GM23338 (cell line): Measurements from ENCODE around the gene FOXG1.

ENCODE experiments used
- CREB1 ChIP-seq: fragments of 250-450 bp; sonication (Bioruptor Pico); IDR thresholded peaks from 2 replicates; pipeline ENCODE4 v1.5.0; 2020; ENCODE audit warnings: low read depth, mild to moderate bottlenecking, moderate library complexity
- EZH2 ChIP-seq: fragments of 200-600 bp; sonication (generic); IDR thresholded peaks from one replicate; pipeline ENCODE4 v1.8.0; 2017; ENCODE audit warnings: antibody characterized with exemption, mild to moderate bottlenecking, low read depth; ENCODE audit not compliant: unreplicated experiment
- EZH2phosphoT487 ChIP-seq: fragments of 200-600 bp; sonication (generic); IDR thresholded peaks from one replicate; pipeline ENCODE4 v1.8.1; 2018; ENCODE audit warnings: antibody characterized with exemption; ENCODE audit not compliant: unreplicated experiment
- JUNB ChIP-seq: IDR thresholded peaks from one replicate; pipeline ENCODE4 v1.6.1; 2016; ENCODE audit warnings: antibody characterized with exemption; ENCODE audit not compliant: unreplicated experiment
- NANOG ChIP-seq: IDR thresholded peaks from 2 replicates; pipeline ENCODE4 v1.6.1; 2016; ENCODE audit warnings: antibody characterized with exemption, borderline replicate concordance
- POLR2AphosphoS5 ChIP-seq: IDR thresholded peaks from 2 replicates; pipeline ENCODE4 v1.6.1; 2016; ENCODE audit warnings: antibody characterized with exemption, low read depth
- TF ChIP-seq, protein P1 (sequence below), 2 experiments: fragments of 200-600 bp in 1 of 2; sonication (generic) in 1 of 2; conservative IDR thresholded peaks; 2 replicates each; pipeline versions ENCODE4 v1.5.1 to v1.6.1; 2016 to 2017; ENCODE audit warnings: antibody characterized with exemption in 2 of 2, low read depth in 2 of 2, mild to moderate bottlenecking in 2 of 2, moderate library complexity in 1 of 2
- TF ChIP-seq, protein P2 (sequence below): IDR thresholded peaks from one replicate; pipeline ENCODE4 v1.6.1; 2018; ENCODE audit warnings: antibody characterized with exemption; ENCODE audit not compliant: unreplicated experiment
- TF ChIP-seq, protein P3 (sequence below): fragments of 250-450 bp; sonication (Bioruptor Pico); IDR thresholded peaks from 2 replicates; pipeline ENCODE4 v1.5.0; 2020; ENCODE audit warnings: mild to moderate bottlenecking, moderate library complexity
- TF ChIP-seq, protein P4 (sequence below): IDR thresholded peaks from 2 replicates; pipeline ENCODE4 v1.6.1; 2016; ENCODE audit warnings: antibody characterized with exemption

DNA sequence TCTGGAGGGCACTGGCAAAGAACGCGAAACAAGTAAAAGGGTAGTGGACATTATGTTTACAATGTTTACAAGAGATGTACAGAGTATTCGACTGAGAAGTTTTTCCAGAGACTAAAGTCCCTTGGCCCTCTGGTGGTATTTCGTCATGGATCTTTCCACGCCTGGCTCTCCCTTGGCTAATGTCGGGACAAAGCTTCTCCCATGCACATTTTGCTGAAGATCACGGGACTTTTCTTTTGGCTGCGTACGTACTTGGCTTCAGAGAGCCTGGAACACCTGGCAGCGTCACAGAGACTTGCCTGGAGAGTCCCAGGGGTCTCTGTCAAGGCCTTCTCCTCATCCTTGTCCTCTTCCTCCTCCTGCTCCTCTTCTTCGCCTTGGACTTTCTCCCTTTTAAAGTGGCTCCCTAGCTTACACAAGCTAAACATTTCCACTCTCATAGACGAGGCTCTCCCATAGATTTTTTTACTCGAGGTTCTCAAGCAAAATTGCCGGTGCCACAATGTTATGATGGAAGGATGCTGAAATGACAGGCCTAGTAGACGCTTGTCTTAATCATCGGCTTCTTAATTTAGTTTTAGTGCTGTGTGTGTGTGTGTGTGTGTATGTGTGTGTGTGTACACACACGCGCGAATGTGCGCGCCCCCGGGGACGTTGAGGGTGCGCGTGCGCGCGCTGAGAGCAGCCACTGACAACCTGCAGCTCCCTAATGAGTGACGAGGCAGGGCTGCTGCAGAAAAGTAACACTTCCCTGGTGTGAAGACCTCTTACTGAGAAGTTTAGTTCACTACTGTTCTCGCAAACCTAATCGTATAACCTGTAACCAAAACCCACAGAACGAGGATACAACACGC, 4.9 kb upstream of the FOXG1 start:
- TF ChIP-seq, protein P1, sequence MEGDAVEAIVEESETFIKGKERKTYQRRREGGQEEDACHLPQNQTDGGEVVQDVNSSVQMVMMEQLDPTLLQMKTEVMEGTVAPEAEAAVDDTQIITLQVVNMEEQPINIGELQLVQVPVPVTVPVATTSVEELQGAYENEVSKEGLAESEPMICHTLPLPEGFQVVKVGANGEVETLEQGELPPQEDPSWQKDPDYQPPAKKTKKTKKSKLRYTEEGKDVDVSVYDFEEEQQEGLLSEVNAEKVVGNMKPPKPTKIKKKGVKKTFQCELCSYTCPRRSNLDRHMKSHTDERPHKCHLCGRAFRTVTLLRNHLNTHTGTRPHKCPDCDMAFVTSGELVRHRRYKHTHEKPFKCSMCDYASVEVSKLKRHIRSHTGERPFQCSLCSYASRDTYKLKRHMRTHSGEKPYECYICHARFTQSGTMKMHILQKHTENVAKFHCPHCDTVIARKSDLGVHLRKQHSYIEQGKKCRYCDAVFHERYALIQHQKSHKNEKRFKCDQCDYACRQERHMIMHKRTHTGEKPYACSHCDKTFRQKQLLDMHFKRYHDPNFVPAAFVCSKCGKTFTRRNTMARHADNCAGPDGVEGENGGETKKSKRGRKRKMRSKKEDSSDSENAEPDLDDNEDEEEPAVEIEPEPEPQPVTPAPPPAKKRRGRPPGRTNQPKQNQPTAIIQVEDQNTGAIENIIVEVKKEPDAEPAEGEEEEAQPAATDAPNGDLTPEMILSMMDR (conservative IDR thresholded peaks at IDR 0.05; ENCODE audit: low read depth in 2 of 2), result no peak
- TF ChIP-seq POLR2AphosphoS5, result no peak
- TF ChIP-seq, protein P2, sequence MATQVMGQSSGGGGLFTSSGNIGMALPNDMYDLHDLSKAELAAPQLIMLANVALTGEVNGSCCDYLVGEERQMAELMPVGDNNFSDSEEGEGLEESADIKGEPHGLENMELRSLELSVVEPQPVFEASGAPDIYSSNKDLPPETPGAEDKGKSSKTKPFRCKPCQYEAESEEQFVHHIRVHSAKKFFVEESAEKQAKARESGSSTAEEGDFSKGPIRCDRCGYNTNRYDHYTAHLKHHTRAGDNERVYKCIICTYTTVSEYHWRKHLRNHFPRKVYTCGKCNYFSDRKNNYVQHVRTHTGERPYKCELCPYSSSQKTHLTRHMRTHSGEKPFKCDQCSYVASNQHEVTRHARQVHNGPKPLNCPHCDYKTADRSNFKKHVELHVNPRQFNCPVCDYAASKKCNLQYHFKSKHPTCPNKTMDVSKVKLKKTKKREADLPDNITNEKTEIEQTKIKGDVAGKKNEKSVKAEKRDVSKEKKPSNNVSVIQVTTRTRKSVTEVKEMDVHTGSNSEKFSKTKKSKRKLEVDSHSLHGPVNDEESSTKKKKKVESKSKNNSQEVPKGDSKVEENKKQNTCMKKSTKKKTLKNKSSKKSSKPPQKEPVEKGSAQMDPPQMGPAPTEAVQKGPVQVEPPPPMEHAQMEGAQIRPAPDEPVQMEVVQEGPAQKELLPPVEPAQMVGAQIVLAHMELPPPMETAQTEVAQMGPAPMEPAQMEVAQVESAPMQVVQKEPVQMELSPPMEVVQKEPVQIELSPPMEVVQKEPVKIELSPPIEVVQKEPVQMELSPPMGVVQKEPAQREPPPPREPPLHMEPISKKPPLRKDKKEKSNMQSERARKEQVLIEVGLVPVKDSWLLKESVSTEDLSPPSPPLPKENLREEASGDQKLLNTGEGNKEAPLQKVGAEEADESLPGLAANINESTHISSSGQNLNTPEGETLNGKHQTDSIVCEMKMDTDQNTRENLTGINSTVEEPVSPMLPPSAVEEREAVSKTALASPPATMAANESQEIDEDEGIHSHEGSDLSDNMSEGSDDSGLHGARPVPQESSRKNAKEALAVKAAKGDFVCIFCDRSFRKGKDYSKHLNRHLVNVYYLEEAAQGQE, result no peak
- TF ChIP-seq, protein P3, sequence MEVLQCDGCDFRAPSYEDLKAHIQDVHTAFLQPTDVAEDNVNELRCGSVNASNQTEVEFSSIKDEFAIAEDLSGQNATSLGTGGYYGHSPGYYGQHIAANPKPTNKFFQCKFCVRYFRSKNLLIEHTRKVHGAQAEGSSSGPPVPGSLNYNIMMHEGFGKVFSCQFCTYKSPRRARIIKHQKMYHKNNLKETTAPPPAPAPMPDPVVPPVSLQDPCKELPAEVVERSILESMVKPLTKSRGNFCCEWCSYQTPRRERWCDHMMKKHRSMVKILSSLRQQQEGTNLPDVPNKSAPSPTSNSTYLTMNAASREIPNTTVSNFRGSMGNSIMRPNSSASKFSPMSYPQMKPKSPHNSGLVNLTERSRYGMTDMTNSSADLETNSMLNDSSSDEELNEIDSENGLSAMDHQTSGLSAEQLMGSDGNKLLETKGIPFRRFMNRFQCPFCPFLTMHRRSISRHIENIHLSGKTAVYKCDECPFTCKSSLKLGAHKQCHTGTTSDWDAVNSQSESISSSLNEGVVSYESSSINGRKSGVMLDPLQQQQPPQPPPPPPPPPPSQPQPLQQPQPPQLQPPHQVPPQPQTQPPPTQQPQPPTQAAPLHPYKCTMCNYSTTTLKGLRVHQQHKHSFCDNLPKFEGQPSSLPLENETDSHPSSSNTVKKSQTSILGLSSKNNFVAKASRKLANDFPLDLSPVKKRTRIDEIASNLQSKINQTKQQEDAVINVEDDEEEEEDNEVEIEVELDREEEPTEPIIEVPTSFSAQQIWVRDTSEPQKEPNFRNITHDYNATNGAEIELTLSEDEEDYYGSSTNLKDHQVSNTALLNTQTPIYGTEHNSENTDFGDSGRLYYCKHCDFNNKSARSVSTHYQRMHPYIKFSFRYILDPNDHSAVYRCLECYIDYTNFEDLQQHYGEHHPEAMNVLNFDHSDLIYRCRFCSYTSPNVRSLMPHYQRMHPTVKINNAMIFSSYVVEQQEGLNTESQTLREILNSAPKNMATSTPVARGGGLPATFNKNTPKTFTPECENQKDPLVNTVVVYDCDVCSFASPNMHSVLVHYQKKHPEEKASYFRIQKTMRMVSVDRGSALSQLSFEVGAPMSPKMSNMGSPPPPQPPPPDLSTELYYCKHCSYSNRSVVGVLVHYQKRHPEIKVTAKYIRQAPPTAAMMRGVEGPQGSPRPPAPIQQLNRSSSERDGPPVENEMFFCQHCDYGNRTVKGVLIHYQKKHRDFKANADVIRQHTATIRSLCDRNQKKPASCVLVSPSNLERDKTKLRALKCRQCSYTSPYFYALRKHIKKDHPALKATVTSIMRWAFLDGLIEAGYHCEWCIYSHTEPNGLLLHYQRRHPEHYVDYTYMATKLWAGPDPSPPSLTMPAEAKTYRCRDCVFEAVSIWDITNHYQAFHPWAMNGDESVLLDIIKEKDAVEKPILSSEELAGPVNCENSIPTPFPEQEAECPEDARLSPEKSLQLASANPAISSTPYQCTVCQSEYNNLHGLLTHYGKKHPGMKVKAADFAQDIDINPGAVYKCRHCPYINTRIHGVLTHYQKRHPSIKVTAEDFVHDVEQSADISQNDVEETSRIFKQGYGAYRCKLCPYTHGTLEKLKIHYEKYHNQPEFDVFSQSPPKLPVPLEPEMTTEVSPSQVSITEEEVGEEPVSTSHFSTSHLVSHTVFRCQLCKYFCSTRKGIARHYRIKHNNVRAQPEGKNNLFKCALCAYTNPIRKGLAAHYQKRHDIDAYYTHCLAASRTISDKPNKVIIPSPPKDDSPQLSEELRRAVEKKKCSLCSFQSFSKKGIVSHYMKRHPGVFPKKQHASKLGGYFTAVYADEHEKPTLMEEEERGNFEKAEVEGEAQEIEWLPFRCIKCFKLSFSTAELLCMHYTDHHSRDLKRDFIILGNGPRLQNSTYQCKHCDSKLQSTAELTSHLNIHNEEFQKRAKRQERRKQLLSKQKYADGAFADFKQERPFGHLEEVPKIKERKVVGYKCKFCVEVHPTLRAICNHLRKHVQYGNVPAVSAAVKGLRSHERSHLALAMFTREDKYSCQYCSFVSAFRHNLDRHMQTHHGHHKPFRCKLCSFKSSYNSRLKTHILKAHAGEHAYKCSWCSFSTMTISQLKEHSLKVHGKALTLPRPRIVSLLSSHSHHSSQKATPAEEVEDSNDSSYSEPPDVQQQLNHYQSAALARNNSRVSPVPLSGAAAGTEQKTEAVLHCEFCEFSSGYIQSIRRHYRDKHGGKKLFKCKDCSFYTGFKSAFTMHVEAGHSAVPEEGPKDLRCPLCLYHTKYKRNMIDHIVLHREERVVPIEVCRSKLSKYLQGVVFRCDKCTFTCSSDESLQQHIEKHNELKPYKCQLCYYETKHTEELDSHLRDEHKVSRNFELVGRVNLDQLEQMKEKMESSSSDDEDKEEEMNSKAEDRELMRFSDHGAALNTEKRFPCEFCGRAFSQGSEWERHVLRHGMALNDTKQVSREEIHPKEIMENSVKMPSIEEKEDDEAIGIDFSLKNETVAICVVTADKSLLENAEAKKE (CRISPR knock-in tag), result no peak
- no peak for TF ChIP-seq NANOG
- no peak for TF ChIP-seq EZH2phosphoT487
- no peak for TF ChIP-seq CREB1 (CRISPR knock-in tag)
- peak; percentile 84 for TF ChIP-seq EZH2
- TF ChIP-seq JUNB, result no peak
- TF ChIP-seq, protein P4, sequence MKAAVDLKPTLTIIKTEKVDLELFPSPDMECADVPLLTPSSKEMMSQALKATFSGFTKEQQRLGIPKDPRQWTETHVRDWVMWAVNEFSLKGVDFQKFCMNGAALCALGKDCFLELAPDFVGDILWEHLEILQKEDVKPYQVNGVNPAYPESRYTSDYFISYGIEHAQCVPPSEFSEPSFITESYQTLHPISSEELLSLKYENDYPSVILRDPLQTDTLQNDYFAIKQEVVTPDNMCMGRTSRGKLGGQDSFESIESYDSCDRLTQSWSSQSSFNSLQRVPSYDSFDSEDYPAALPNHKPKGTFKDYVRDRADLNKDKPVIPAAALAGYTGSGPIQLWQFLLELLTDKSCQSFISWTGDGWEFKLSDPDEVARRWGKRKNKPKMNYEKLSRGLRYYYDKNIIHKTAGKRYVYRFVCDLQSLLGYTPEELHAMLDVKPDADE, result no peak
